Measurements from ENCODE around the gene MCOLN1.
A peak's percentile ranks its signal among the peaks of the same experiment; 100 is the strongest.

MCOLN1 gene

GRCh38 chr19:7502552-7502951 lies 19.9 kb upstream of the MCOLN1 start:
- no peak for DNase-seq (ENCODE audit: low read depth in 1 of 2, low spot score in 1 of 2)

- no peak for DNase-seq (ENCODE audit: low read depth in 1 of 2, low spot score in 1 of 2)
Observed at GRCh38 chr19:7504684-7505083, 17.7 kb upstream of the MCOLN1 start.

- no peak for DNase-seq (ENCODE audit: low read depth in 1 of 2, low spot score in 1 of 2)
Observed at GRCh38 chr19:7505288-7505681, 17.1 kb upstream of the MCOLN1 start.

GRCh38 chr19:7505682-7506384 lies 16.6 kb upstream of the MCOLN1 start:
- DNase-seq (ENCODE audit: low read depth in 1 of 2, low spot score in 1 of 2): no peak

- DNase-seq (ENCODE audit: low read depth in 1 of 2, low spot score in 1 of 2): no peak
Observed at GRCh38 chr19:7506385-7507328, 15.8 kb upstream of the MCOLN1 start.

GRCh38 chr19:7507884-7508283 lies 14.5 kb upstream of the MCOLN1 start:
- no peak for DNase-seq (ENCODE audit: low read depth in 1 of 2, low spot score in 1 of 2)

GRCh38 chr19:7509625-7510024 lies 12.8 kb upstream of the MCOLN1 start:
- no peak for DNase-seq (ENCODE audit: low read depth in 1 of 2, low spot score in 1 of 2)

- DNase-seq (ENCODE audit: low read depth in 1 of 2, low spot score in 1 of 2): no peak
Observed at GRCh38 chr19:7512400-7512851, 10.0 kb upstream of the MCOLN1 start.

- DNase-seq (ENCODE audit: low read depth in 1 of 2, low spot score in 1 of 2): no peak
Observed at GRCh38 chr19:7513809-7514642, 8.4 kb upstream of the MCOLN1 start.

- no peak for DNase-seq (ENCODE audit: low read depth in 1 of 2, low spot score in 1 of 2)
Observed at GRCh38 chr19:7515110-7515644, 7.2 kb upstream of the MCOLN1 start.

- DNase-seq (ENCODE audit: low read depth in 1 of 2, low spot score in 1 of 2): peak in 1 of 2 donors; percentile 20
Observed at GRCh38 chr19:7515645-7516151, 6.7 kb upstream of the MCOLN1 start, which contains the start of gene ZNF358. TSS of gene ZNF358 (plus strand) at chr19:7516103. CDS start at chr19:7519243, 3,140 bp downstream.

GRCh38 chr19:7516333-7516732 lies 6.1 kb upstream of the MCOLN1 start:
- DNase-seq (ENCODE audit: low read depth in 1 of 2, low spot score in 1 of 2): no peak

GRCh38 chr19:7516878-7517277 lies 5.5 kb upstream of the MCOLN1 start:
- no peak for DNase-seq (ENCODE audit: low read depth in 1 of 2, low spot score in 1 of 2)

- DNase-seq (ENCODE audit: low read depth in 1 of 2, low spot score in 1 of 2): no peak
Observed at GRCh38 chr19:7519361-7520130, 2.9 kb upstream of the MCOLN1 start.

- no peak for DNase-seq (ENCODE audit: low read depth in 1 of 2, low spot score in 1 of 2)
Observed at GRCh38 chr19:7520131-7521051, 2.0 kb upstream of the MCOLN1 start.

- no peak for DNase-seq (ENCODE audit: low read depth in 1 of 2, low spot score in 1 of 2)
Observed at GRCh38 chr19:7521551-7522071, 813 bp upstream of the MCOLN1 start.

- no peak for DNase-seq (ENCODE audit: low read depth in 1 of 2, low spot score in 1 of 2)
Observed at GRCh38 chr19:7522923-7523667, 671 bp downstream of the MCOLN1 start.

GRCh38 chr19:7524523-7524922 lies 2.1 kb downstream of the MCOLN1 start:
- DNase-seq (ENCODE audit: low read depth in 1 of 2, low spot score in 1 of 2): no peak
